Measurements from ENCODE around the gene VSIG10L2.
A peak's percentile ranks its signal among the peaks of the same experiment; 100 is the strongest.

The VSIG10L2 gene

GRCh38 chr11:125918140-125918840, 27.6 kb upstream of the VSIG10L2 start:
- DNase-seq, result no peak
- TF ChIP-seq CTCF (IDR thresholded peaks at IDR 0.05), result no peak
- H3K27me3 ChIP-seq, result peaks cover 0 to 31% of the 10 kb centered on the region in 2 donors
- H3K27ac ChIP-seq, result no peak overlapping the region
- intact Hi-C loops (cut with DNase I; ENCODE audit: low total_unique reads), result no loop called here
- H3K36me3 ChIP-seq, result no peaks in the 10 kb centered on the region
- H3K4me1 ChIP-seq, result no peaks in the 10 kb centered on the region
- no peak overlapping the region for H3K4me3 ChIP-seq
- no peaks in the 10 kb centered on the region for H3K9me3 ChIP-seq

GRCh38 chr11:125921042-125921441, 24.8 kb upstream of the VSIG10L2 start:
- TF ChIP-seq CTCF (IDR thresholded peaks at IDR 0.05), result no peak
- Histone ChIP-seq H3K27ac (no peak overlapping the region), H3K27me3 (peaks cover 0 to 24% of the 10 kb centered on the region in 2 donors), H3K9me3 (no peaks in the 10 kb centered on the region), H3K36me3 (no peaks in the 10 kb centered on the region), H3K4me1 (no peaks in the 10 kb centered on the region), H3K4me3 (no peak overlapping the region)
- DNase-seq, result no peak
- intact Hi-C loops (cut with DNase I; ENCODE audit: low total_unique reads), result loop anchor here (5.0 kb wide), 1 partner anchor 271 kb away; no protein-coding TSS in a partner anchor

- H3K4me1 ChIP-seq, result no peaks in the 10 kb centered on the region
- peaks cover 0 to 20% of the 10 kb centered on the region in 2 donors for H3K27me3 ChIP-seq
- TF ChIP-seq CTCF (IDR thresholded peaks at IDR 0.05), result no peak
- intact Hi-C loops (cut with DNase I; ENCODE audit: low total_unique reads), result loop anchor here (5.0 kb wide), 1 partner anchor 270 kb away; no protein-coding TSS in a partner anchor
- DNase-seq, result no peak
- no peak overlapping the region for H3K27ac ChIP-seq
- H3K36me3 ChIP-seq, result no peaks in the 10 kb centered on the region
- H3K4me3 ChIP-seq, result no peak overlapping the region
- no peaks in the 10 kb centered on the region for H3K9me3 ChIP-seq
Observed at GRCh38 chr11:125922156-125922555, 23.7 kb upstream of the VSIG10L2 start.

GRCh38 chr11:125923012-125923579, 22.7 kb upstream of the VSIG10L2 start:
- DNase-seq, result peak in 1 of 2 donors; percentile 59
- Histone ChIP-seq H3K27ac (no peak overlapping the region), H3K27me3 (peaks cover 0 to 19% of the 10 kb centered on the region in 2 donors), H3K4me1 (no peaks in the 10 kb centered on the region), H3K36me3 (no peaks in the 10 kb centered on the region), H3K4me3 (no peak overlapping the region), H3K9me3 (no peaks in the 10 kb centered on the region)
- TF ChIP-seq CTCF (IDR thresholded peaks at IDR 0.05), result peak; percentile 78 to 80
- intact Hi-C loops (cut with DNase I; ENCODE audit: low total_unique reads), result loop anchor here (5.0 kb wide), 1 partner anchor 269 kb away; no protein-coding TSS in a partner anchor

- no peak overlapping the region for H3K27ac ChIP-seq
- H3K4me1 ChIP-seq, result no peaks in the 10 kb centered on the region
- no peaks in the 10 kb centered on the region for H3K9me3 ChIP-seq
- peaks cover 0 to 14% of the 10 kb centered on the region in 2 donors for H3K27me3 ChIP-seq
- H3K4me3 ChIP-seq, result no peak overlapping the region
- no peaks in the 10 kb centered on the region for H3K36me3 ChIP-seq
- TF ChIP-seq CTCF (IDR thresholded peaks at IDR 0.05), result no peak
- intact Hi-C loops (cut with DNase I; ENCODE audit: low total_unique reads), result loop anchor here (5.0 kb wide), 1 partner anchor 269 kb away; no protein-coding TSS in a partner anchor
- no peak for DNase-seq
Observed at GRCh38 chr11:125923633-125924032, 22.2 kb upstream of the VSIG10L2 start.

All from tibial artery (tissue), 4 donors.